GM20431 (cell line): ENCODE data around the gene DNAAF8.

Experiments used
- in situ Hi-C: fragments of 300-500 bp; cut with MseI, MboI; formaldehyde crosslinking; loops from one replicate; pipeline ENCODE4 v1.15.0; 2020; ENCODE audit warnings: low sequenced_read_pairs; ENCODE audit not compliant: unreplicated experiment

The DNAAF8 gene

DNA sequence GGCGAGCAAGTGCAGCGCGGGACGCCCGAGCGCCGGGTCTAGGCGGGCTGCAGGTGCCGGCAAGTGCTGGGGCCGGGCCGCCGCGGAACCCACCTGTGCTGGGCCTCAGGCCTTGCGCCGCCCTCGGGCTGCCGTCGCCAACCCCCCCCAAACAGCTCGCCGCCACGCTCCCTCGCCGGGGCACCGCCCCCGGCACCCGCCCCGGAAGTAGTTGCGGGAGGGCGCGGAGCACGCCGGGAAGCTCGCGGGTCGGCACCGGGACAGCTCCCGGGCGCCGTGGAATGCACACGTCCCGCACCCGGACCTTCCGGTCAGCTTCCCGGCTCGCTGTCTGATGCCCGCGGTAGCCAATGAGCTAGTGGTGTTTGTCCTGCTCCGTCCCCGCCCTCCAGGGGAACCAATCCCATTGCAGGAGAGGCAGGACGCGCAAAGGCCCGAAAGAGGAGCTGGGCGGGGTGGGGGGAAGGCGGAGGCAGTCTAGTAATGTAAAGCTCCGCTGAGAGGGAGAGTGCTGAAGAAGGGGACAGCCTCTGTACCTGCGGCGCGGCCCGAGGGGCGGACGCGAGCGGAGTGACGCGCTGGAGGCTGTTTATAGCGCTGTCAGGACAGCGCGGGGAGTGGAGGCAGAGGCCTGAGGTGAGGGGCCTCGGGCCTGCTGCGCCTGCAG, at the start of gene DNAAF8, which contains the start of gene ANKS3:
DNAAF8 (plus strand) TSS at position 475 of the 667 bp plus-strand sequence. CDS start 1,978 bp downstream, outside the sequence.
ANKS3 (minus strand) TSS at position 209 of the 667 bp plus-strand sequence. CDS start 4,122 bp downstream, outside the sequence.
- in situ Hi-C loops, result no loop called here

DNA sequence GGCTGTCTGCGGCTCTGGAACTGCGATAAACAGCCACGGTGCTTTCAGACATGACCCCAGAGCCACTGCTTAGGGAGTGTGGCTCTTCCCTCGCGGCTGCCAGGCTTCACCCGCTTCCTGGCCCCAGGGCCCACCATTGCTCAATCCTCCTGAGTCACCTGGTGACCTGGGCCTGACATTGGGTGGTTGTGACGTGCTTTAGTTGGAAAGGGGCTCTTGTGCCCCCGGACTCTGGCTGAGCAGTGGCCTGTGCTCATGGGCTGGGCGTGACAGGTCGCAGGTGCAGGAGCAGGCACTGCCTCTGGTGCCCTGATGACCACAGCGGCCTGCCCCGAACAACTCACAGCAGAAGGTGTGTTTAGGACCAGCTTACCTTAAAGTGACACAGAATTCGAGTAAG, 49.6 kb upstream of the DNAAF8 start:
- in situ Hi-C loops, result no loop called here

GRCh38 chr16:4685292-4685691, 49.0 kb upstream of the DNAAF8 start:
- in situ Hi-C loops, result no loop called here

DNA sequence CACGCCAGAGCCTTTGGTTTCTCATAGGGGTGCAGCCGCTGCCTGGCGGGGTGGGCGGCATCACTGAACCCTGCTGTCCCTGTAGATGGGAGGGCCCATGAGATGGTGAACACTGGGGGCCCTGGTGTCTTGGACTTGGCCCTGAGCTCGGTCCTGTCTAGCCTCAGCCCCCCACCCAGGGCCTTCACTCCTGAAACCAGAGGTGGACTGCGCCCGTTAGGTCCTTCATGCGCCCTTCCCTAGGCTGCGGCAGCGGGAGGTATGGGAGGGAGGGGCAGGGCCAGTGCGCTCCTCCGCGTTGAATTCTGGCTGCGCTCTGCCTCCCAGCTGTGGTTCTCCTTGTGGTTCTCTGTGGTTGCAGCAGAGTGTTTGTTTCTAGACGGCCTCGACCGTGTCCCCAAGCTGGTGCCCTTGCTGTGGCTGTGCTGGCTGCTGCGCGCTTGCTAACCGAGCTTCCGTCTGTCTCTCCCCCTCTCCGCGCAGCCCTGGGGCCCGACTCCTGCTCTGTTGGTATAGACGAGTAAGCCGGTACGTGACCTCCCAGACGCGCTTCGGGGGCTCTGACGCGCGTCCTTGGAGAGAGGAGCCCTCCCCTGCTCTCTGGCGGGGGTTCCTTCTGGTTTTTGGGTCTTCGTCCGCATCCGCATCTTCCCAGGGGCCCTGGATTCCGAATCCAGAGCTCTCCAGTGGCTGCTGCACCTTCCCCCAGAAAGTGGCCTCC, 48.4 kb upstream of the DNAAF8 start:
- in situ Hi-C loops, result no loop called here

DNA sequence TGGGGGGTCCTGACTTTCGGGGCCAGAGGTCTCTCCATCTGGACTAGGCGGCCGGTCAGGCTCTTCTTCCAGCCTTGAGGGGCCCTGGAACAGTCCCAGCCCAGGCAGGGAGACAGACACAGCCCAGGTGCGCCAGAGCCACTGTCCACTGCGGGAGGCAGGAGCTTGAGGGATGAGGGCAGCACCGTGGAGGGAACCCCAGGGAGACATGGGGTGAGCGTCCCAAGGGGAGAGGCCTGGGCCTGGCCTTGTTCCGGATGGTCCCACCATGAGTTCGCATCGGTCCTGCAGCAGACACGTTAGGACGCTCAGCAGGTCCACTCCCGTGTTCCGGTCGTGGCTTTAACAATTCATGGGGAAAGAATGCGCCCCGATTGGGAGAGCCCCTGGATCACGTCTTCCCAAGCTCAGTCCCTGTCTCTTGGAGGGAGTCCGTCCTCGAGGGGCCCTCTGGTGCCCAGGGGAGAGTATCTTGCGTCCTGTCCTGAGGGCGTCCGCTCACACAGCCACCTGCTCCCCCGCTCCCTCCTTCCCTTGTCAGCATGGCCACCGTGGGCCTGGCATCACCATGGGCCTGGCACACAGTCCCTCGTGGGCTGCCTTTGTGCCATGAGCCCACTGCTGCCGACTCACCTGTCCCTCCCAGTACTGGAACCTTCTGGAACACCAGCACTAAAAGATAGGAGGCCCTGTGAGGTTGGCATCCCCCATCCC, 47.7 kb upstream of the DNAAF8 start:
- in situ Hi-C loops, result no loop called here

GRCh38 chr16:4687416-4687815, 46.9 kb upstream of the DNAAF8 start:
- in situ Hi-C loops, result no loop called here

DNA sequence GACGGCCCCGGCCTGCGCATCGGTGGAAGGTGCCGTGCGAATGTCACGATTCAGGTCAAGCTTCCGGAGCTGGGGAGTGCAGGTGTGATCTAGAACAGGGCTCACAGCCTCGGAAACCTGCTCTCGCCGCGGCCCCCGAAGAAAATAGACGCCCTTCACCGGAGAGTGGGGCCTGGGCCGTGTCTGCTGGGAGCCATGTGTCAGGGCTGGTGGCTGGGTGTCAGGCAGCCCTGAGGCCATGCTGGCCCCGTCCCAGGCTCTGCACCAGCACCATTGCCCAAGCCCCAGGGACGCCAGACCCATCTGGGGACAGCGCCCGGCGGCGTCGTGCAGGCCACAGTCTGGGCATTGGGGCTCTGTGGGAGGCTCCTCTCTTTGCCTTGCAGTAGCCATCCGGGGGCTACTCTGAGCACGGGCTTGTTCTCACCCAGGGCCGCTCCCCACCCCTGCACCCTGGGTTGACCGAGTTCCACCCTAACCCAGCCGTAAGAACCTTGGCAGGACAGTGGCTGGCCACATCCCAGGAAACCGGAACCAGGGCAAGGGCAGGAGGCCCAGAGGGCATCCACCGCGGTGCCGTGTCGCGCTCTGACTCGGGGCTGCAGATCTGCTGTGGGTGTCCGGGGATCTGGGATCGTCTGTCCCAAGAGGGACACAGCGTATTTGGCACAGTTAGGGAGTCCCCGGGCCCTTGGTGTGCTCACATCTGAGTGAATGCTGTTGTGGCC, 46.2 kb upstream of the DNAAF8 start:
- in situ Hi-C loops, result no loop called here

DNA sequence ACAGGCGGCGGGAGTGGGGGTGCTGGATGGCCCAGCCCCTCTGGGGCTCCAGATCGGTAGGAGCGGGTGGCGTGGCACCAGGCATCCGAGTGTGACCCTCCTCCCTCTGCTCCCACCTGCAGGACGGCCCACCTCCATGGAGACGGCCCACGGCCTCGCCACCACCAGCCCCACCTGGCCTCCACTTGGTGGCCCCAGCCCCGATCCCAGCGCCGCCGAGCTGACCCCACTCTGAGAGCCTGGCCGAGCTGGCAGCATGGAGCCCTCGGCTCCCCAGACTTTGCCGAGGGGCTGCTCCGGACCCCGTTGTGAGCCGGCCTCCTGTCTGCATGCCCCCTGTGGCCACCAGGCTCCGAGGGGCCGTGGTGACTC, 45.7 kb upstream of the DNAAF8 start:
- in situ Hi-C loops, result no loop called here

GRCh38 chr16:4689091-4689671, 45.2 kb upstream of the DNAAF8 start:
- in situ Hi-C loops, result no loop called here

GRCh38 chr16:4689864-4690704, 44.3 kb upstream of the DNAAF8 start:
- in situ Hi-C loops, result no loop called here

DNA sequence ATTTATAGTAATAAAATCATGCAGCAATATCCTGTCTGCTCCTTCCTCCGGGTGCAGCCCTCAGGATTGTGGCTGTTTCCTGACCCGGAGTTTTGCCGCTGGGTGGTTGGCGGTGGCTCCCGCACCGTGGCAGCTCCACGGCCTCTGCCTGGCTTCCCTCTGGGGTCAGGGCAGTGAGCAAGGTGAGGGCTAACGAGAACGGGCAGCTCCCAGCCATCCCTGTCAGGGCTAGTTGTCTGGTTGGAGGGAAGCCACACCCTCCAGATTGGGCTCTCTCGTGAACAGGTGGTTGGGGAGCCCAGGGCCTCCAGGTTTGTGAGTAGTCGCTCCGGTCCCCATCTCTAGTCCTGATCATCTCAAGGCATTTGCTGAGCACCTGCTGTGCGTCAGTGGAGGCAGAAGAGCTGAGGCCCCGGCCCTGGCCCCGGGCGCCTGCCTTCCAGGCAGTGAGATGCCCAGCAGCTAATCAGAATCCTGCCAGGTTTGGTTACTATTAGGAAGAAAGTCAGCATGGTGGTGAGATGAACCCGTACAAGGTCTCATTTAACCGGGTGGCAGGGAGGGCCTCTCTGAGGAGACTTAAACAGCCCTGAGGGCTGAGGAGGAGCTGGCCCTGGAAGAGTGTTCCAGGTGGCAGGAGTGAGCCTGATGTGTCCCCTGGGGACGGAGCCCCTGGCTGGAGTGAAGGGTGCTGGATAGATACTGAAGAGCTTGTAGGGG, 43.2 kb upstream of the DNAAF8 start:
- in situ Hi-C loops, result no loop called here

DNA sequence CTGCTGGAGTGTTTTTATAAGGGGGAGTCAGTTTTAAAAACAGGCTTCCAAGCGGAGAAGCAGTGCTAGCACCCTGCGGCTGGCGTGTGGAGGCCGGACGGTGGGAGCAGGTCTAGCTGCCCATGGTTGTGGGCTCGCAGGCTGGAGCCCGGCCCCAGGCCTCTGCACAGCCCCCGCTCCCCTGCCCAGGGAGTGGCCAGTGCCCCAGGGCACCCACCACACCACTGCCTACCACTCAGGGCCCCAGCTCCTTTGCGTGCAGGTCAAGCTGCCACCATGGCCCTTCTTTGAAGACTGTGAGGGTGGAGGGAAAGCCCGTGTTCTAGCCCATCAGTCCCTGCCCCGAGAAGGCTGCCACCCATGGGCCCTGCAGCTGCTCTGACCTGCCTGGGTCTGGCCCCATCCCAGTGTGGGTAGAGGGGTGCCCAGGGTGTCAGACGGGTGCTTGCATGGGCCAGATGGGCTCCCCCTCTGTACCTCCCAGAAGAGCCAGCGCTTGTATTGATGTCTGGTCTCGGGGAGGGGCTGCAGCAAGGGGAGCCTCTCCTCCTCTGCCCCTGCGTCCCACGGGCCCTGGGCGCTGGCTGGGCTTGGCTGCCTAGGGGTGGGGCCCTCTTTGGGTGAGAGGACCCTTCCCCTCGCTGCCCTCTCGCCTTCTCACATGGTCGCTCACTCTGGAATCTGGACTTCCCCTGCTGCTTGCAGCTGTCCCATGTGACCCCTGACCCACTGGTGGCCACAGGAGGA, 42.5 kb upstream of the DNAAF8 start:
- in situ Hi-C loops, result no loop called here

DNA sequence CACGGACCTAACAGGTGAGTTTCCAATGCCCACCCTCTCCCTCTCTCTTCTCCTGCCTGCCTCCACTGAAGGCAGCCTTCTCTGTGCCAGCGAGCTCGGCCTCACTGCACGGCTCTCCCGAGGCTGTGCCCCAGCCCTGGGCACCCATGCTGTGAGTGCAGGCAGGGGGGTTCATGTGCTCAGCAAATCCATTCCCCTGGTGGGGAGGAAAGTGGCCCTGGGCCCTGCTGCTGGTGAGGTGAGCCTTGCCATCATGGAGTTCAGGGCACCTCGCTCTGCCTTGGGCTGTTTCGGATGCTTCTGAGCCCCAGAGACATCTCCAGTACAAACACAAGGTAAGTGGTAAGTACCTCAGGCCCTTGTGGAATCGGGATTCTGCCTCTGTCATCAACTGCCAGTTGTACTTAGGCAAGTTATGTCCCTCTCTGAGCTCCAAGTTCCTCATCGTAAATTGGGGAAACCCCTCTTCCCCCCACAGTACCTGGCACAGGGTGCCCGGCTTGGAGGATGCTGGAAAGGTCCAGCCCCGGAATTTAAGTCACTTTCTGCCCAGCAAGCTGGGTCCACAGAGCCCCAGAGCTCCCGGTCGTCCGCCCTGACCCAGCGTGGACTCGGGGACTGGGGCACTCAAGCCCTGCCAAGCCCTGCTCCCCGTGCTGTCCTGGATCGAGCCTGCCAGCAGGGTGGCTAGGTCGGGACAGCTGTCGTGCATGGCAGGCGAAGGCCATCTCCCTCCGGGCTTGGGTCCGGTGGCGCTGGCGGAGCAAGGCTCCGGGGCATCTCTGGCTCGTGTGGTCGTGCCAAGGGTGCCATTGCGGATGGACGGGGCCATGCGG, 41.7 kb upstream of the DNAAF8 start:
- in situ Hi-C loops, result no loop called here

- in situ Hi-C loops, result no loop called here
Measured at GRCh38 chr16:4693296-4693955, 40.9 kb upstream of the DNAAF8 start, which contains the start of gene NUDT16L1. NUDT16L1 (plus strand) TSS chr16:4693562; CDS start chr16:4693727, 165 bp downstream.

GRCh38 chr16:4693956-4694641, 40.2 kb upstream of the DNAAF8 start:
- in situ Hi-C loops, result no loop called here
